Ovary (tissue), 9 donors: ENCODE measurements around the gene BIN2. TPM values are rescaled to one million over a fixed set of nuclear protein-coding genes. Genes with fewer than 3 reads are reported as not detected.

Source experiments
- DNase-seq, 5 donors: peaks; one replicate each; pipeline ENCODE4 v3.0.0-alpha.2; 2019 to 2020
- H3K27ac ChIP-seq, 2 donors: fragments of 200-600 bp; one replicate each; pipeline versions ENCODE4 v1.5.1 to v1.8.0; 2019 to 2022
- H3K27me3 ChIP-seq: fragments of 200-600 bp; one replicate; pipeline ENCODE4 v1.8.0; 2022
- H3K36me3 ChIP-seq: fragments of 200-600 bp; sonication (generic); one replicate; pipeline ENCODE4 v1.5.1; 2019
- H3K4me1 ChIP-seq: one replicate; pipeline ENCODE4 v1.8.1; 2013; ENCODE audit warnings: mild to moderate bottlenecking, moderate library complexity; ENCODE audit not compliant: insufficient read depth
- H3K4me3 ChIP-seq: fragments of 200-600 bp; sonication (generic); one replicate; pipeline ENCODE4 v1.5.1; 2017
- H3K9me3 ChIP-seq, 2 donors: fragments of 200-600 bp in 1 of 2; sonication (generic) in 1 of 2; one replicate each; pipeline versions ENCODE4 v1.5.1 to v1.8.1; 2013 to 2019; ENCODE audit warnings: mild to moderate bottlenecking in 1 of 2, moderate library complexity in 1 of 2
- EP300 ChIP-seq: sonication (generic); formaldehyde crosslinking; IDR thresholded peaks from one replicate; pipeline ENCODE4 v1.6.1; 2017; ENCODE audit warnings: antibody characterized with exemption
- POLR2A ChIP-seq: fragments of 450-650 bp; IDR thresholded peaks from one replicate; pipeline ENCODE4 v1.6.1; 2017; ENCODE audit warnings: antibody characterized with exemption, mild to moderate bottlenecking, moderate library complexity
- WGBS, 3 donors: extraction: QIAGEN DNeasy Blood & Tissue Kit in 1 of 3; methylation state at CpG; one replicate each; pipeline versions ENCODE4 v1.1.5 to v1.1.7; 2013 to 2017; 5-methylcytosine and 5-hydroxymethylcytosine counted together
- intact Hi-C, 4 donors: fragments of 100-400 bp; cut with DNase I; formaldehyde crosslinking; loops; one replicate each; pipeline versions ENCODE4 v1.11.0 to v1.15.1; 2022 to 2023
- polyA plus RNA-seq, 2 donors: library from polyadenylated mRNA; stranded (reverse); fragments of 200-250 nt in 1 of 2; fragments of 350-450 nt in 1 of 2; fragmentation: Illumina TruSeq in 1 of 2; extraction: RNeasy Lipid Tissue Mini Kit (QIAGEN cat#74804) in 1 of 2; gene quantifications; one replicate each; pipeline ENCODE4 v1.2.3, GENCODE V29; 2013 to 2014
- total RNA-seq, 7 donors: library from RNA; depleted of rRNA in 2 of 7; stranded (reverse); fragments of >200 nt in 2 of 7; fragmentation: NEBNext Ultra II Directional in 3 of 7; extraction: Animal tissue kit (Norgen Biotek cat#: 25700) in 3 of 7; gene quantifications; one replicate each; pipeline versions ENCODE4 v1.1.0 to v1.2.4, GENCODE V29; 2016 to 2023
- TF ChIP-seq, protein P1 (sequence below), 3 donors: fragments of 450-650 bp in 2 of 3; fragments of 200-600 bp in 1 of 3; IDR thresholded peaks; one replicate each; pipeline versions ENCODE4 v1.5.1 to v1.8.0; 2016 to 2022; ENCODE audit warnings: antibody characterized with exemption in 3 of 3, mild to moderate bottlenecking in 1 of 3
- donor health status: DM: no; HTN: no; CAD: no; lungs with moderate emphysema.
- donor health status: DM: no; HTN: no; CAD: no.
- donor health status: Bipolar disorder and iron deficiency.
- donor health status: DM: yes; HTN: yes; CAD: no.
- donor health status: DM: no; HTN: no; CAD: no.
- donor health status: DM: yes; HTN: yes; CAD: no.

The BIN2 gene
- total and polyA plus RNA-seq, 9 donors, result 1.1 to 7.6 (median 1.5) TPM

- no peak for DNase-seq
- H3K4me3 ChIP-seq, result no peak overlapping the region
- 89 to 90% (median 89%) methylated on average over 11 of the region's 11 CpGs for WGBS, 3 donors
These were observed 40.0 kb upstream of the BIN2 start for GRCh38 chr12:51364001-51364400.

GRCh38 chr12:51362747-51363342 lies 38.9 kb upstream of the BIN2 start:
- H3K9me3 ChIP-seq, result no peaks in the 10 kb centered on the region
- no peak for TF ChIP-seq POLR2A
- TF ChIP-seq, protein P1, sequence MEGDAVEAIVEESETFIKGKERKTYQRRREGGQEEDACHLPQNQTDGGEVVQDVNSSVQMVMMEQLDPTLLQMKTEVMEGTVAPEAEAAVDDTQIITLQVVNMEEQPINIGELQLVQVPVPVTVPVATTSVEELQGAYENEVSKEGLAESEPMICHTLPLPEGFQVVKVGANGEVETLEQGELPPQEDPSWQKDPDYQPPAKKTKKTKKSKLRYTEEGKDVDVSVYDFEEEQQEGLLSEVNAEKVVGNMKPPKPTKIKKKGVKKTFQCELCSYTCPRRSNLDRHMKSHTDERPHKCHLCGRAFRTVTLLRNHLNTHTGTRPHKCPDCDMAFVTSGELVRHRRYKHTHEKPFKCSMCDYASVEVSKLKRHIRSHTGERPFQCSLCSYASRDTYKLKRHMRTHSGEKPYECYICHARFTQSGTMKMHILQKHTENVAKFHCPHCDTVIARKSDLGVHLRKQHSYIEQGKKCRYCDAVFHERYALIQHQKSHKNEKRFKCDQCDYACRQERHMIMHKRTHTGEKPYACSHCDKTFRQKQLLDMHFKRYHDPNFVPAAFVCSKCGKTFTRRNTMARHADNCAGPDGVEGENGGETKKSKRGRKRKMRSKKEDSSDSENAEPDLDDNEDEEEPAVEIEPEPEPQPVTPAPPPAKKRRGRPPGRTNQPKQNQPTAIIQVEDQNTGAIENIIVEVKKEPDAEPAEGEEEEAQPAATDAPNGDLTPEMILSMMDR (IDR thresholded peaks at IDR 0.05), result no peak
- TF ChIP-seq EP300, result no peak
- no peak overlapping the region for H3K4me3 ChIP-seq
- no peak for DNase-seq
- intact Hi-C loops, result no loop called here
- H3K4me1 ChIP-seq, result no peaks in the 10 kb centered on the region
- H3K27me3 ChIP-seq, result no peaks in the 10 kb centered on the region
- H3K36me3 ChIP-seq, result no peaks in the 10 kb centered on the region
- H3K27ac ChIP-seq, result no peak overlapping the region
- WGBS, 3 donors, result 65 to 83% (median 74%) methylated on average over 2 of the region's 2 CpGs

More at GRCh38 chr12:51364001-51364400, 40.0 kb upstream of the BIN2 start:
- Histone ChIP-seq H3K27me3 (no peaks in the 10 kb centered on the region), H3K36me3 (no peaks in the 10 kb centered on the region), H3K4me1 (no peaks in the 10 kb centered on the region), H3K9me3 (no peaks in the 10 kb centered on the region), H3K27ac (no peak overlapping the region)
- intact Hi-C loops, result no loop called here
- no peak for TF ChIP-seq EP300
- no peak for TF ChIP-seq POLR2A
- TF ChIP-seq, protein P1 (IDR thresholded peaks at IDR 0.05), result no peak

- 91 to 95% (median 92%) methylated on average over 6 of the region's 6 CpGs for WGBS, 3 donors
These were observed 38.3 kb upstream of the BIN2 start for GRCh38 chr12:51362307-51362706.

GRCh38 chr12:51361161-51362016 lies 37.4 kb upstream of the BIN2 start:
- Histone ChIP-seq H3K4me3 (no peak overlapping the region), H3K36me3 (no peaks in the 10 kb centered on the region), H3K27ac (no peak overlapping the region), H3K4me1 (no peaks in the 10 kb centered on the region), H3K9me3 (no peaks in the 10 kb centered on the region), H3K27me3 (no peaks in the 10 kb centered on the region)
- no peak for DNase-seq
- intact Hi-C loops, result no loop called here
- TF ChIP-seq, protein P1 (IDR thresholded peaks at IDR 0.05), result no peak
- TF ChIP-seq EP300 (no peak), POLR2A (no peak)
- WGBS, 3 donors, result 62 to 74% (median 72%) methylated on average over 8 of the region's 8 CpGs

More at GRCh38 chr12:51362307-51362706, 38.3 kb upstream of the BIN2 start:
- Histone ChIP-seq H3K4me1 (no peaks in the 10 kb centered on the region), H3K36me3 (no peaks in the 10 kb centered on the region), H3K27me3 (no peaks in the 10 kb centered on the region), H3K4me3 (no peak overlapping the region), H3K27ac (no peak overlapping the region), H3K9me3 (no peaks in the 10 kb centered on the region)
- no peak for DNase-seq
- TF ChIP-seq EP300, result no peak
- TF ChIP-seq, protein P1 (IDR thresholded peaks at IDR 0.05), result no peak
- no peak for TF ChIP-seq POLR2A
- intact Hi-C loops, result no loop called here
